Astrocyte of the spinal cord (primary cell): ENCODE results near the gene FRMPD2.
A peak's percentile ranks its signal among the peaks of the same experiment; 100 is the strongest.

Experiments used
- DNase-seq: peaks from one replicate; pipeline ENCODE4 v3.0.0; 2011; ENCODE audit warnings: low read depth, low spot score
- H3K4me3 ChIP-seq: 2 replicates; pipeline ENCODE4 v1.5.1; 2011; ENCODE audit warnings: low read depth, mild to moderate bottlenecking, low read length, moderate library complexity
- in situ Hi-C: cut with HindIII; loops from 2 replicates; pipeline ENCODE4 v1.10.0; 2017; ENCODE audit warnings: low sequenced_read_pairs
- TF ChIP-seq, protein P1 (sequence below): IDR thresholded peaks from 2 replicates; pipeline ENCODE4 v1.5.1; 2012; ENCODE audit warnings: low read depth, mild to moderate bottlenecking, low read length, inconsistent platforms

FRMPD2 gene

DNA sequence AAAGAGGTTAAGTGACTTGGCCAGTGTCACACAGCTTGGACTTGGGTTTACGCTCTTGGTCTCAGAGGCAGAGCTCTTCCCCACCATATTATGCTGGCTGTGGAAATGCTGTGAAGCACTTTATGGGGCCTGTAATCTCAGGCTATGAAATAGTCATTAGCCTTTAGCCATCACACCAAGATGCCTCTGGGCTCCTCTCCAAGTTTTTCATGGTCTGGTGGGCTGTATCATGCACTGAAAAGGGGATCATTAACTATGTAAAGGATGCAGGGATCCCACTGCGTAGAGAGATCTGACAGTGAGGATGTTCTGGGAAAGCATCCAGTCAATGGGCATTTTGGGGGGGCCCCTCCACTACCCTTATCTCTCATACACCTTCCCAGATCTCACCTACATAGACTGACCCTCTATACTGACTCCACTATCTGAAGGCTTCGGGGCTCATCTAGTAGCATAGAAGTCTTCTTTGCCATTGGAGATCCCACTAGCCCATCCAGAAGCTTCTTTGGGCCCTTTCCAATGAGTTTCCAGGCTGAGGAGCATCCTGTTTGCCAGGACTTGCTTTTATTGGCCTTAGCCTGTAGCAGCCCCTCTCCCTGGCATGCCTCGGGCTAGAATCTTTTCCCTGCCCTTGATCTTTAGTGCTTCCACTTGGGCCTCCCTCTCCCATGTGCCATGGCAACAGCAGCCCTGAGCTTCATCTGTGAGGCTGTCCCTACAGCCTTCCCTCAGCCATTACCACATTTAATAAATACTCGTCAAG lies 19.6 kb downstream of the FRMPD2 start:
- TF ChIP-seq, protein P1, sequence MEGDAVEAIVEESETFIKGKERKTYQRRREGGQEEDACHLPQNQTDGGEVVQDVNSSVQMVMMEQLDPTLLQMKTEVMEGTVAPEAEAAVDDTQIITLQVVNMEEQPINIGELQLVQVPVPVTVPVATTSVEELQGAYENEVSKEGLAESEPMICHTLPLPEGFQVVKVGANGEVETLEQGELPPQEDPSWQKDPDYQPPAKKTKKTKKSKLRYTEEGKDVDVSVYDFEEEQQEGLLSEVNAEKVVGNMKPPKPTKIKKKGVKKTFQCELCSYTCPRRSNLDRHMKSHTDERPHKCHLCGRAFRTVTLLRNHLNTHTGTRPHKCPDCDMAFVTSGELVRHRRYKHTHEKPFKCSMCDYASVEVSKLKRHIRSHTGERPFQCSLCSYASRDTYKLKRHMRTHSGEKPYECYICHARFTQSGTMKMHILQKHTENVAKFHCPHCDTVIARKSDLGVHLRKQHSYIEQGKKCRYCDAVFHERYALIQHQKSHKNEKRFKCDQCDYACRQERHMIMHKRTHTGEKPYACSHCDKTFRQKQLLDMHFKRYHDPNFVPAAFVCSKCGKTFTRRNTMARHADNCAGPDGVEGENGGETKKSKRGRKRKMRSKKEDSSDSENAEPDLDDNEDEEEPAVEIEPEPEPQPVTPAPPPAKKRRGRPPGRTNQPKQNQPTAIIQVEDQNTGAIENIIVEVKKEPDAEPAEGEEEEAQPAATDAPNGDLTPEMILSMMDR = no peak
- in situ Hi-C loops = no loop called here
- no peak for DNase-seq
- H3K4me3 ChIP-seq = no peak overlapping the region

DNA sequence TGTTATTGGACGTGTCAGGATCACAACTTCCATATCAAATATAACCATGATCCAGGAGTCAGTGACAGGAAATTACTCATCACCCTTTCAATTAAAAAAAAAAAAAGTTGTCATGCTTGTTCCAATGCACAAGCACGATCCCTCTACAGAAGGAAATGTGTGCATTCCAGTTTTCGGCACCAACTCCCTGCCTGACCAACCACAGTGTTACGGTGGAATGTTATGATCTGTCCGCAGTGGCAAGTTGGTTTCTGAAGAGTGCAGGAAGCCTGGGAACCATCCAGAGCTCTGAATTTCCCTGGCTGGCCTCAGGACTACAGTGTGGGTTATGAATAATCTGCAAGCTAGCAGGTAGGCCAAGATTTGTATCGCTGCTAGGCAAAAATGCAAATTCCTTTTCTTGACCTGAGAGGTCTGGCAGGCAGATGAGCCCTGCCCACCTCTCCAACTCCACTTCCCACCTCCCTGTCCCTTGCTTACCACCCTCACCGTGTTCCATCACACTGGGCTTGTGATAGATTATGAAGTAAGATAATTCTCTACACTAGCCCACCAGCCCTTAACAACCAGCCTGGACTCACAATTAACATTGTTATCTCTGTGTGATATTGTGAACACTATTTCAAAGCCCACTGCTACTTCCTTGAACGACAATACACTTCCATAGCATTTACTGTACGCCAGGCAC lies 20.4 kb downstream of the FRMPD2 start:
- in situ Hi-C loops = no loop called here
- TF ChIP-seq, protein P1 = no peak
- DNase-seq = peak; percentile 69
- H3K4me3 ChIP-seq = no peak overlapping the region

DNA sequence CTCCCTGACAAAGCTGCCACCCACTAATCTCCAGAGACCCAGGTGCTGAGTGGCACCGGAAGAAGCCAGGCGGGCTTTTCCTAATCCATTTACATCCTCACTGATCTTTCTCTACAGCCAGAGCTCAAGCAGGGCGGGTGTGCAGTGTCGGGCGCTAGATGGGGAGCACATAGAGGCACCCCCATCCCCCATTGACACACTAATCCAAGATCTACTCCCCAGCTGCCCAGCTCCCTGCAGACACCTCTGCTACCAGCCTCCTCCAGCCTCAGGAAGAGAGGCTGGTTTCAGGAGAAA lies 22.2 kb downstream of the FRMPD2 start:
- TF ChIP-seq, protein P1 = no peak
- DNase-seq = no peak
- in situ Hi-C loops = no loop called here
- H3K4me3 ChIP-seq = no peak overlapping the region

DNA sequence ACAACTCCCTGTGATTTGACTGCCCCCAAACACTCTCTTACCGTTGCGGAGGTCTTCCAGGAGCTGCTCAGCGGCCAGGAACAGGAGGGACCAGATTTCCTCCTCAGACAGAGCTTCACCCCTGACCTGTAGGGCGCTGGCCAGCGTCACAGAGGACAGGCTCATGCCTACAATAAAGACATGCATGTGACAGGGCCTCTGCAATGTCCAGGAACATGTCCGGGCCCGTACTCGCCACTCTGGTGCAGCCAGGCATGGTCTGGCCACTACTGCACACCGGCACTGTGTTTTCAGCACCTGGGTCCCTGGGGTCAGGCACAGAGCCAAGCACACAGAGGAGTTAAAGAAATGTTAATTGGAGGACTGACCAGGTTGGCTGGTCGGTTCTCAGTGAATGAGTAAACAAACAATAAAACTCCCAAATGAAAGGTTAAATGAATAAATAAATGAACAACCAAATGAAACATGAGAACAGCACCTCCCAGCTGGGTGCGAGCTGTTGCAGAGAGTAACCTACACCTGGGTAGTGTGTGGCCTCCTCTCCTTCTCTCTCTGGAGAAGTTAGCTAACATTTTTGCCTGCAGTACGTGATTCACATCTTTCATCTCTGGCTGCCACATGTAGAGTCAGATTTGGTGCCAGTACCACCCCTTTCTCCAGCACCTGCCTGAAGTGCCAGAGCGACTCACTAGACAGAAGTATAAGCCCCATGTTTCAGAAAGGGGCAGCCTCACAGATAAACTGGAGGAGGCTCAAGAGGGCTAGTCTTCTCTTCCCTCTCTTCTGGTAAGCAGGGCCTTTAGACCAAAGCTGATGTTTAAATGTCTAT lies 22.8 kb downstream of the FRMPD2 start:
- H3K4me3 ChIP-seq = no peak overlapping the region
- no peak for DNase-seq
- TF ChIP-seq, protein P1 = no peak
- in situ Hi-C loops = no loop called here

DNA sequence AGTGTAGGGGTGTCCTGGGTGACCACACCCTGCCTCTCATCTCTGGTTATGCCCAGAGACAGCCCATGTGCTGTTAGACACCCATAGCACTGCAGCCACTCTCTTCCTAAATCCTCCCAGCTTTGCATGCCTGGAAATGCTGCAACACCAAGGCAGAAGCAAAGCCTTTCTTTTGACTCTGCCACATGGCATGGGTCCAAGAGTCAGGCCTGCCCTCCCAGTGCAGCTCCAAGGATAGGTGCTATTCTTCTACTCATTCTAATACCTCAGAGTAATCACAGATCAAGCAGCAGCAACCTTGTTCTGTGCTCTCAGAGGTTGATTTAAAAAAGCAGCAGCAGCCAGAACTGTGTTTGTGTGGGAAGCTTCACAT lies 23.4 kb downstream of the FRMPD2 start:
- DNase-seq = no peak
- no peak overlapping the region for H3K4me3 ChIP-seq
- TF ChIP-seq, protein P1 = no peak
- in situ Hi-C loops = no loop called here

DNA sequence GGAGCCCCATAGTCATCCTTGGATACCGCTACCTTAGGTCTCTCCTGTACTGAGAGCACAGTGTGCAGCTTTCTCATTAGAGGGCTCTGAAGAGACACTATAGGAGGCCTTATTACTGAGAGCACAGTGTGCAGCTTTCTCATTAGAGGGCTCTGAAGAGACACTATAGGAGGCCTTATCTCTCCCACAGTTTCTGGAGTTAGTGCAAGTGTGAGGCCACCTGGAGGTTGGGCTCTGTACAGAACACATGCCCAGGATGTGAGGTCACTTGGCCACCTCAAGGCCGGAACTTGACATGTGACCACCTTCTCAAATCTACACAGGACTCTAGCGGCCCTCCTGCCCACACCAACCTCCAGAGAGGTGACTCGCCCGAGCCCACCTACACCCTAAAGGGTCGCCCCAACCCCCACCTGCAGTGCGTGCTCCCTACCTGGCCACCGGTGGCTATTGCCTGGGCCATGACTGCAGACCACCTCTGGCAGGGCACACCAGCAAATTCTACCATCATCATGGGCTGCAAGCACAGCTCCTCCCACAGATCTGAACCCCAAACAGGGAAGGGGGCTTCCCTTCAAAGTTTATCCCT lies 24.6 kb downstream of the FRMPD2 start:
- no peak overlapping the region for H3K4me3 ChIP-seq
- in situ Hi-C loops = no loop called here
- TF ChIP-seq, protein P1 = no peak
- DNase-seq = no peak
